IMR-90 (cell line): ENCODE measurements around the gene SNX2. TPM values are rescaled to one million over a fixed set of nuclear protein-coding genes. Genes with fewer than 3 reads are reported as not detected.

Experiments used
- ATAC-seq: fragments of 200-7000 bp; cut with Tn5 transposase; 2 replicates; pipeline ENCODE4 v1.9.1; 2020; ENCODE audit warnings: low read depth, mild to moderate bottlenecking, moderate library complexity
- BruUV-seq: library from RNA; stranded (reverse); fragments of 400-500 nt; replicated peaks from 2 replicates; lab custom pipeline; 2021; lab: Mats Ljungman, UMichigan
- CTCF ChIA-PET: fragments of 300-600 bp; formaldehyde crosslinking; extraction: SDS; loops from one replicate; lab custom pipeline; 2021; ENCODE audit warnings: antibody characterized with exemption; lab: Yijun Ruan, JAX
- POLR2A ChIA-PET: fragments of 300-600 bp; sonication (Branson Sonifier 250); formaldehyde crosslinking; loops from one replicate; lab custom pipeline; 2022; ENCODE audit warnings: antibody characterized with exemption; ENCODE audit not compliant: unreplicated experiment; lab: Charles Lee
- DNase-seq: peaks from one replicate; pipeline ENCODE4 v3.0.0; 2013
- H2AFZ ChIP-seq: replicated peaks from 2 replicates; pipeline ENCODE3; 2013; ENCODE audit warnings: low read length, mild to moderate bottlenecking; ENCODE audit not compliant: poor library complexity
- H2AK5ac ChIP-seq: 2 replicates; pipeline ENCODE4 v1.6.1; 2013; ENCODE audit warnings: low read depth, low read length, inconsistent platforms
- H2AK9ac ChIP-seq: replicated peaks from 2 replicates; pipeline ENCODE3; 2013; ENCODE audit warnings: mild to moderate bottlenecking, low read depth, low read length, moderate library complexity; ENCODE audit not compliant: poor library complexity
- H2BK120ac ChIP-seq: 2 replicates; pipeline ENCODE4 v1.6.1; 2013; ENCODE audit warnings: low read depth, low read length, inconsistent platforms
- H2BK15ac ChIP-seq: 3 replicates; pipeline ENCODE4 v1.6.1; 2013; ENCODE audit warnings: low read depth, low read length, inconsistent platforms
- H2BK20ac ChIP-seq: 2 replicates; pipeline ENCODE4 v1.6.1; 2013; ENCODE audit warnings: low read depth, mild to moderate bottlenecking, inconsistent platforms, low read length, moderate library complexity
- H2BK5ac ChIP-seq: 2 replicates; pipeline ENCODE4 v1.6.1; 2013; ENCODE audit warnings: mild to moderate bottlenecking, low read depth, low read length, inconsistent platforms; ENCODE audit not compliant: poor library complexity, severe bottlenecking
- H3K14ac ChIP-seq: replicated peaks from 2 replicates; pipeline ENCODE4 v1.6.1; 2013; ENCODE audit warnings: low read depth, low read length, inconsistent platforms
- H3K18ac ChIP-seq: 2 replicates; pipeline ENCODE4 v1.6.1; 2013; ENCODE audit warnings: low read depth, low read length, control low read depth
- H3K23ac ChIP-seq: 2 replicates; pipeline ENCODE4 v1.6.1; 2013; ENCODE audit warnings: low read depth, low read length, inconsistent platforms
- H3K27ac ChIP-seq: 2 replicates; pipeline ENCODE4 v1.5.1; 2013; ENCODE audit warnings: mild to moderate bottlenecking, control low read depth, low read length; ENCODE audit not compliant: insufficient read depth
- H3K27me3 ChIP-seq: 2 replicates; pipeline ENCODE4 v1.6.1; 2013; ENCODE audit warnings: low read length; ENCODE audit not compliant: control insufficient read depth, insufficient read depth
- H3K36me3 ChIP-seq: 2 replicates; pipeline ENCODE4 v1.6.1; 2013; ENCODE audit warnings: low read length, mixed read lengths; ENCODE audit not compliant: control insufficient read depth, insufficient read depth
- H3K4ac ChIP-seq: 2 replicates; pipeline ENCODE4 v1.6.1; 2013; ENCODE audit warnings: low read depth, low read length, inconsistent platforms
- H3K4me1 ChIP-seq: 2 replicates; pipeline ENCODE4 v1.6.1; 2013; ENCODE audit warnings: low read length, mixed read lengths; ENCODE audit not compliant: control insufficient read depth, insufficient read depth
- H3K4me2 ChIP-seq: 2 replicates; pipeline ENCODE4 v1.6.1; 2013; ENCODE audit warnings: low read depth, mild to moderate bottlenecking, control low read depth, low read length, moderate library complexity
- H3K4me3 ChIP-seq: 2 replicates; pipeline ENCODE4 v1.5.1; 2013; ENCODE audit warnings: low read depth, mild to moderate bottlenecking, control low read depth, low read length, moderate library complexity; ENCODE audit not compliant: insufficient read depth
- H3K56ac ChIP-seq: 2 replicates; pipeline ENCODE4 v1.6.1; 2013; ENCODE audit warnings: low read length, inconsistent platforms; ENCODE audit not compliant: insufficient read depth; ENCODE audit errors: extremely low read depth
- H3K79me1 ChIP-seq, 2 experiments: 2 replicates each; pipeline ENCODE4 v1.6.1; 2013; ENCODE audit warnings: low read length in 2 of 2, inconsistent platforms in 1 of 2, low read depth in 1 of 2
- H3K9ac ChIP-seq: 2 replicates; pipeline ENCODE4 v1.6.1; 2013; ENCODE audit warnings: low read depth, low read length, control low read depth
- H3K9me1 ChIP-seq: 2 replicates; pipeline ENCODE4 v1.6.1; 2013; ENCODE audit warnings: low read length, inconsistent platforms; ENCODE audit not compliant: insufficient read depth
- H3K9me3 ChIP-seq: 2 replicates; pipeline ENCODE4 v1.6.1; 2013; ENCODE audit warnings: low read length; ENCODE audit not compliant: control insufficient read depth, insufficient read depth
- H4K20me1 ChIP-seq: 2 replicates; pipeline ENCODE4 v1.6.1; 2013; ENCODE audit warnings: low read length, inconsistent platforms; ENCODE audit not compliant: insufficient read depth
- H4K5ac ChIP-seq: 2 replicates; pipeline ENCODE4 v1.6.1; 2013; ENCODE audit warnings: mild to moderate bottlenecking, low read depth, low read length, control low read depth
- H4K8ac ChIP-seq, 2 experiments: 2 replicates each; pipeline ENCODE4 v1.6.1; 2013; ENCODE audit warnings: low read depth in 2 of 2, low read length in 2 of 2, control low read depth in 1 of 2, inconsistent platforms in 1 of 2
- H4K91ac ChIP-seq: 2 replicates; pipeline ENCODE4 v1.6.1; 2013; ENCODE audit warnings: low read depth, low read length, inconsistent platforms; ENCODE audit not compliant: insufficient read depth
- CEBPB ChIP-seq: IDR thresholded peaks from 2 replicates; pipeline ENCODE4 v1.6.1; 2012; ENCODE audit warnings: low read depth, low read length, improper control_type of control experiment
- MAFK ChIP-seq: IDR thresholded peaks from 2 replicates; pipeline ENCODE4 v1.6.1; 2012; ENCODE audit warnings: low read depth, low read length, improper control_type of control experiment
- NFE2L2 ChIP-seq: fragments of 150-350 bp; IDR thresholded peaks from 2 replicates; pipeline ENCODE4 v1.6.1; 2016; ENCODE audit warnings: low read depth, mild to moderate bottlenecking, low read length
- WGBS, 2 experiments: methylation state at CpG; one replicate each; pipeline versions ENCODE4 v1.1.5 to v1.1.7; 2013; ENCODE audit warnings: missing lambda C conversion rate in 2 of 2; ENCODE audit not compliant: insufficient read length in 1 of 2; ENCODE audit errors: extremely low coverage in 2 of 2; 5-methylcytosine and 5-hydroxymethylcytosine counted together
- dilution Hi-C: fragments of 300-500 bp; cut with HindIII; formaldehyde crosslinking; loops from one replicate; pipeline ENCODE4 v1.14.3; 2018; ENCODE audit warnings: low sequenced_read_pairs; ENCODE audit not compliant: unreplicated experiment
- in situ Hi-C: fragments of 300-500 bp; cut with MboI; formaldehyde crosslinking; loops from 3 replicates; pipeline ENCODE4 v1.14.3; 2019; ENCODE audit warnings: low sequenced_read_pairs, inconsistent platforms, mixed read lengths
- intact Hi-C: fragments of 100-400 bp; cut with micrococcal nuclease; formaldehyde crosslinking; loops from 2 replicates; pipeline ENCODE4 v1.10.0; 2022
- polyA plus RNA-seq, 3 experiments: library from polyadenylated mRNA; depleted of rRNA; stranded (reverse); fragments of >200 nt; gene quantifications; 2 replicates each; pipeline ENCODE4 v1.2.3, GENCODE V29; 2012; ENCODE audit warnings: low replicate concordance in 1 of 3
- total RNA-seq: library from RNA; depleted of rRNA; stranded (reverse); fragments of >200 nt; gene quantifications from 2 replicates; pipeline ENCODE4 v1.2.3, GENCODE V29; 2012

The SNX2 gene
- total and polyA plus RNA-seq, 2 of the 4 experiments (the other 2 are of a cell fraction), result 26.3 to 52.9 TPM

DNA sequence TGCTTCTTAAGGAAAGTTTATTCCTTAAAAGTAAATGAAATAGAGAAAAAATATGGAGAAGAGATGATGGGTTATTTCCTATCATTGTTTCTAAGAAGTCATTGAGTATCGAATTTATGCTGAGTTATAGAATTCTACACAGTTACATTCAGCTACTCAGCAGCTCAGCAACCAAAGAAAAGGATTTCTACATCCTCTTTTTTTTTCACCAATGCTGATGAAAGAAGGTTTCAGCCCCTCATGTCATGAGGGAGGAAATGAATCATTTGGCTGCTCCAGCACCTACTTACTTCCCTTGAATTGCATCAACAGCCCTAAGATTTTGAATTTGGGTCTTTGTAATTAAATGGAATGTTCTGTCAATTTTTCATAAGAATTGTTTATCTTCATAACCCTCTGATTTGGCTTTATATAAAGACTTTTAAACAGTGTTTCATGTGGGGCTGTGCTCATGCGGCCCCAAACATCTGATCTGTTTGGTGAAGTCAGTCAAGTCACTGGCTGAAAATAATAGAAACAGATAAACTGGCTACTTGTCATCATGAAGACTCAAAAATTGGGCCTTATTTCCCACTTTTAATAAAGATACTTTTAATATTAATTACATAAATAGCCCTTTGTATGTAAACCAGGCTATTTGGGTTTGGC, 18.5 kb upstream of the SNX2 start:
- Histone ChIP-seq H3K4me3 (no peak overlapping the region), H3K27me3 (no peaks in the 10 kb centered on the region), H3K79me1 (no peaks in the 10 kb centered on the region), H2AFZ (no peak overlapping the region), H4K20me1 (no peaks in the 10 kb centered on the region), H2BK20ac (no peak overlapping the region), H3K18ac (no peak overlapping the region), H2BK5ac (no peak overlapping the region), H3K23ac (no peak overlapping the region), H4K91ac (no peak overlapping the region), H3K9me1 (no peaks in the 10 kb centered on the region), H3K9ac (no peak overlapping the region), H3K4me1 (peaks cover 2% of the 10 kb centered on the region; the same call in 1 of the 2 replicates), H4K8ac (no peak overlapping the region), H3K56ac (no peak overlapping the region), H3K14ac (no peak overlapping the region), H4K5ac (no peak overlapping the region), H3K9me3 (no peaks in the 10 kb centered on the region), H3K27ac (no peak overlapping the region), H2BK15ac (no peak overlapping the region), H2AK9ac (no peak overlapping the region), H3K4me2 (no peak overlapping the region), H3K4ac (no peak overlapping the region), H2BK120ac (peak overlapping the region; percentile 20; the same call in 1 of the 2 replicates), H3K36me3 (no peaks in the 10 kb centered on the region), H2AK5ac (no peak overlapping the region)
- ChIA-PET CTCF (no interaction called here), POLR2A (no interaction called here)
- no TSS peak for BruUV-seq
- peak; percentile 80 for DNase-seq
- in situ Hi-C loops, result no loop called here
- no CpG with 5 or more reads among the region's 2 CpGs for WGBS, 2 experiments
- TF ChIP-seq MAFK (peak; percentile 69), NFE2L2 (no peak), CEBPB (peak; percentile 81)
- ATAC-seq, result peak; percentile 62
- dilution Hi-C loops, result no loop called here
- intact Hi-C loops, result no loop called here
